HEK293 (cell line): Measurements from ENCODE around the gene OR5K2.

Experiments
- CTCF ChIA-PET: fragments of 350-600 bp; formaldehyde crosslinking; extraction: SDS; loops from one replicate; lab custom pipeline; 2021; ENCODE audit warnings: antibody characterized with exemption; lab: Yijun Ruan, JAX
- POLR2A ChIA-PET: fragments of 300-600 bp; formaldehyde crosslinking; extraction: SDS; loops from one replicate; lab custom pipeline; 2020; ENCODE audit warnings: antibody characterized with exemption, inconsistent platforms; lab: Yijun Ruan, JAX
- H3K27ac ChIP-seq: fragments of 200-500 bp; sonication (Bioruptor generic); 2 replicates; pipeline ENCODE4 v1.5.1; 2014; ENCODE audit warnings: low read depth, low read length, control low read depth, inconsistent platforms; ENCODE audit errors: extremely low read depth
- H3K36me3 ChIP-seq, 2 experiments: fragments of 200-500 bp in 1 of 2; sonication (Bioruptor generic) in 1 of 2; 1 replicate in 1 of 2; 2 replicates in 1 of 2; pipeline ENCODE4 v1.5.1; 2014 to 2017; ENCODE audit warnings: inconsistent platforms in 2 of 2, low read length in 2 of 2; ENCODE audit not compliant: control insufficient read depth in 2 of 2, insufficient read depth in 1 of 2
- H3K4me1 ChIP-seq: fragments of 200-500 bp; sonication (Bioruptor generic); 2 replicates; pipeline ENCODE4 v1.5.1; 2014; ENCODE audit warnings: mild to moderate bottlenecking, low read length, inconsistent platforms; ENCODE audit not compliant: control insufficient read depth, insufficient read depth
- H3K4me3 ChIP-seq: 2 replicates; pipeline ENCODE4 v1.5.1; 2011; ENCODE audit warnings: low read depth, mild to moderate bottlenecking, control low read depth, low read length, moderate library complexity
- H3K9me3 ChIP-seq: fragments of 200-500 bp; sonication (Bioruptor generic); 2 replicates; pipeline ENCODE4 v1.5.1; 2014; ENCODE audit warnings: low read depth, low read length, inconsistent platforms; ENCODE audit not compliant: control insufficient read depth, insufficient read depth
- HOXA7 ChIP-seq: sonication (generic); formaldehyde crosslinking; IDR thresholded peaks from 2 replicates; pipeline ENCODE4 v1.8.1; 2022; ENCODE audit warnings: missing genetic modification reagents, borderline replicate concordance
- HOXD13 ChIP-seq: sonication (generic); formaldehyde crosslinking; IDR thresholded peaks from 2 replicates; pipeline ENCODE4 v1.8.0; 2022; ENCODE audit warnings: missing genetic modification reagents, borderline replicate concordance
- IKZF3 ChIP-seq: fragments of 450-650 bp; IDR thresholded peaks from 2 replicates; pipeline ENCODE4 v1.5.0; 2018; ENCODE audit warnings: missing biosample characterization, mild to moderate bottlenecking, missing genetic modification characterization, moderate library complexity
- KLF8 ChIP-seq: fragments of 450-650 bp; formaldehyde crosslinking; IDR thresholded peaks from 2 replicates; pipeline ENCODE4 v1.5.1; 2016; ENCODE audit warnings: missing biosample characterization, missing genetic modification characterization
- PRDM10 ChIP-seq: fragments of 450-650 bp; formaldehyde crosslinking; IDR thresholded peaks from 2 replicates; pipeline ENCODE4 v1.5.1; 2016; ENCODE audit warnings: missing biosample characterization, missing genetic modification characterization
- SP7 ChIP-seq: fragments of 450-650 bp; formaldehyde crosslinking; IDR thresholded peaks from 2 replicates; pipeline ENCODE4 v1.5.1; 2016; ENCODE audit warnings: missing biosample characterization, missing genetic modification characterization
- TRIM28 ChIP-seq: IDR thresholded peaks from 2 replicates; pipeline ENCODE4 v1.6.1; 2011; ENCODE audit warnings: low read length, control low read depth, borderline replicate concordance
- ZNF133 ChIP-seq: fragments of 450-650 bp; formaldehyde crosslinking; IDR thresholded peaks from 2 replicates; pipeline ENCODE4 v1.5.1; 2016; ENCODE audit warnings: missing biosample characterization, missing genetic modification characterization
- ZNF16 ChIP-seq: fragments of 450-650 bp; formaldehyde crosslinking; IDR thresholded peaks from 2 replicates; pipeline ENCODE4 v1.5.1; 2016; ENCODE audit warnings: low read depth, missing biosample characterization, missing genetic modification characterization
- ZNF23 ChIP-seq: fragments of 450-650 bp; formaldehyde crosslinking; IDR thresholded peaks from 2 replicates; pipeline ENCODE4 v1.5.1; 2016; ENCODE audit warnings: missing biosample characterization, missing genetic modification characterization, borderline replicate concordance
- ZNF26 ChIP-seq: fragments of 450-650 bp; formaldehyde crosslinking; IDR thresholded peaks from 2 replicates; pipeline ENCODE4 v1.5.1; 2016; ENCODE audit warnings: missing biosample characterization, missing genetic modification characterization
- ZNF354C ChIP-seq: fragments of 450-650 bp; formaldehyde crosslinking; IDR thresholded peaks from 2 replicates; pipeline ENCODE4 v1.5.1; 2016; ENCODE audit warnings: missing biosample characterization, missing genetic modification characterization, low read depth, borderline replicate concordance
- ZNF362 ChIP-seq: fragments of 450-650 bp; formaldehyde crosslinking; IDR thresholded peaks from 2 replicates; pipeline ENCODE4 v1.5.1; 2016; ENCODE audit warnings: missing biosample characterization, missing genetic modification characterization
- ZNF629 ChIP-seq: fragments of 450-650 bp; formaldehyde crosslinking; IDR thresholded peaks from 2 replicates; pipeline ENCODE4 v1.5.1; 2017; ENCODE audit warnings: missing biosample characterization, missing genetic modification characterization
- ZNF677 ChIP-seq: fragments of 450-650 bp; IDR thresholded peaks from 2 replicates; pipeline ENCODE4 v1.5.0; 2018; ENCODE audit warnings: missing biosample characterization, mild to moderate bottlenecking, missing genetic modification characterization, moderate library complexity
- ZNF785 ChIP-seq: fragments of 450-650 bp; formaldehyde crosslinking; IDR thresholded peaks from 2 replicates; pipeline ENCODE4 v1.5.1; 2016; ENCODE audit warnings: missing biosample characterization, missing genetic modification characterization
- TF ChIP-seq, protein P1 (sequence below): fragments of 450-650 bp; formaldehyde crosslinking; IDR thresholded peaks from 2 replicates; pipeline ENCODE4 v1.5.1; 2016; ENCODE audit warnings: missing biosample characterization, missing genetic modification characterization
- TF ChIP-seq, protein P2 (sequence below): IDR thresholded peaks from 2 replicates; pipeline ENCODE4 v1.6.1; 2011; ENCODE audit warnings: mild to moderate bottlenecking, low read depth, low read length, borderline replicate concordance

The OR5K2 gene

DNA sequence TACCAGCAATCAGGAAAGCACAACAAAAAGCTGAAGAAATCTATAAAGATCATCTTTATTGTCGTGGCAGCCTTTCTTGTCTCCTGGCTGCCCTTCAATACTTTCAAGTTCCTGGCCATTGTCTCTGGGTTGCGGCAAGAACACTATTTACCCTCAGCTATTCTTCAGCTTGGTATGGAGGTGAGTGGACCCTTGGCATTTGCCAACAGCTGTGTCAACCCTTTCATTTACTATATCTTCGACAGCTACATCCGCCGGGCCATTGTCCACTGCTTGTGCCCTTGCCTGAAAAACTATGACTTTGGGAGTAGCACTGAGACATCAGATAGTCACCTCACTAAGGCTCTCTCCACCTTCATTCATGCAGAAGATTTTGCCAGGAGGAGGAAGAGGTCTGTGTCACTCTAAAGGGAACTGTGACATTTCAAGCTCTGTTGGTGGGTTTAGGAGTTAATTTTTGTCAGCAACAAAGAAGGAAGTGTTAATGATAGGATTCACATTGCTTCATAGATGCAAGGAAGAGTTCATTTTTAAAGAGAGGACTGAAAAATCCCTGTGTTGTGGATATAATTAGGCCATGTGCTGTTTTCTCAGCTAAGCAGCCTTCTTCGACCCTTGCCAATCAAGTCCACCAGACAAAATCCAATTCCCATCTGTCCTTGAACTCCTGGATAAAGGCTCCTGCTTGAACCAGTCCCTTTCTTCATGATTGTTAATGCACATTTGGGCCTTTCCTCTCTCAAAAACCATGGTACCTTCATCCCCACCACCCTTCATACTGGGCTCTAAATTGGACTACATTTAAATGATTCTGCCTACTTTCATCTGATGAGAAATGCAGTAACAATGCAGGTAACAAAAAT lies 35.5 kb downstream of the OR5K2 start (continued):
- no peak for TF ChIP-seq ZNF629 (tag by site-specific recombination)
- TF ChIP-seq ZNF133 = no peak
- TF ChIP-seq ZNF362 (tag by site-specific recombination) = no peak
- TF ChIP-seq ZNF16 (tag by site-specific recombination) = no peak
- no peak for TF ChIP-seq TRIM28
- TF ChIP-seq, protein P1, sequence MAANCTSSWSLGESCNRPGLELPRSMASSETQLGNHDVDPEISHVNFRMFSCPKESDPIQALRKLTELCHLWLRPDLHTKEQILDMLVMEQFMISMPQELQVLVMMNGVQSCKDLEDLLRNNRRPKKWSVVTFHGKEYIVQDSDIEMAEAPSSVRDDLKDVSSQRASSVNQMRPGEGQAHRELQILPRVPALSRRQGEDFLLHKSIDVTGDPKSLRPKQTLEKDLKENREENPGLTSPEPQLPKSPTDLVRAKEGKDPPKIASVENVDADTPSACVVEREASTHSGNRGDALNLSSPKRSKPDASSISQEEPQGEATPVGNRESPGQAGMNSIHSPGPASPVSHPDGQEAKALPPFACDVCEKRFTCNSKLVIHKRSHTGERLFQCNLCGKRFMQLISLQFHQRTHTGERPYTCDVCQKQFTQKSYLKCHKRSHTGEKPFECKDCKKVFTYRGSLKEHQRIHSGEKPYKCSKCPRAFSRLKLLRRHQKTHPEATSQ (tag by site-specific recombination) = no peak
- no peak for TF ChIP-seq KLF8 (tag by site-specific recombination)
- no peak for TF ChIP-seq ZNF785 (tag by site-specific recombination)
- TF ChIP-seq ZNF354C (tag by site-specific recombination) = no peak

GRCh38 chr3:98534168-98534567 lies 36.7 kb downstream of the OR5K2 start:
- no peaks in the 10 kb centered on the region for H3K36me3 ChIP-seq
- ChIA-PET CTCF (no interaction called here), POLR2A (no interaction called here)

DNA sequence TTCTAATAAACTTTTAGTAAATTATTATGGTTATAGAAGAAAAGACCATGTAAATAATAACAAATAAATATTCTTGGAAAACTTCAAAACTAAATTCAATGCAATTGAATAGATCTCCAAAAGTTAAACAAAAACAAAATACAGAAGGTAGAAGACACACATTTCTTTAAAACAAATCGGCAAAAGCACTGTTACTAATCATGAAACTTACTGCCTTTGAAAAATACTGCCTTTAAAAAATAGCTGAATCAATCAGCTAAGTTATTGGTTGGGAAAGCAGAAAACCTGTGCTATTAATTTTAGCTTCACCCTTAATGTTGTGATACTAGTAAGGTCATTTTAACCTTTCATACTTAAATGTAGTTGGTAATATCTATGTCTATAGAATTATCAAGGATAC lies 37.3 kb downstream of the OR5K2 start:
- TF ChIP-seq ZNF16 (tag by site-specific recombination) = no peak
- no peak for TF ChIP-seq PRDM10 (tag by site-specific recombination)
- TF ChIP-seq, all 188 proteins: peak for 0
- CTCF ChIA-PET = no interaction called here

More at GRCh38 chr3:98534168-98534567, 36.7 kb downstream of the OR5K2 start:
- Histone ChIP-seq H3K4me1 (no peaks in the 10 kb centered on the region), H3K4me3 (no peak overlapping the region), H3K27ac (no peak overlapping the region), H3K9me3 (no peaks in the 10 kb centered on the region)
- TF ChIP-seq, protein P2, sequence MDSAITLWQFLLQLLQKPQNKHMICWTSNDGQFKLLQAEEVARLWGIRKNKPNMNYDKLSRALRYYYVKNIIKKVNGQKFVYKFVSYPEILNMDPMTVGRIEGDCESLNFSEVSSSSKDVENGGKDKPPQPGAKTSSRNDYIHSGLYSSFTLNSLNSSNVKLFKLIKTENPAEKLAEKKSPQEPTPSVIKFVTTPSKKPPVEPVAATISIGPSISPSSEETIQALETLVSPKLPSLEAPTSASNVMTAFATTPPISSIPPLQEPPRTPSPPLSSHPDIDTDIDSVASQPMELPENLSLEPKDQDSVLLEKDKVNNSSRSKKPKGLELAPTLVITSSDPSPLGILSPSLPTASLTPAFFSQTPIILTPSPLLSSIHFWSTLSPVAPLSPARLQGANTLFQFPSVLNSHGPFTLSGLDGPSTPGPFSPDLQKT = no peak
- TF ChIP-seq IKZF3 (tag by site-specific recombination) (no peak), HOXD13 (CRISPR knock-in tag) (no peak), ZNF677 (no peak), HOXA7 (CRISPR knock-in tag) (no peak), ZNF26 (tag by site-specific recombination) (no peak), SP7 (tag by site-specific recombination) (no peak), ZNF23 (tag by site-specific recombination) (no peak)

More for the DNA sequence above, 37.3 kb downstream of the OR5K2 start:
- Histone ChIP-seq H3K4me1 (no peaks in the 10 kb centered on the region), H3K27ac (no peak overlapping the region), H3K9me3 (no peaks in the 10 kb centered on the region), H3K4me3 (no peak overlapping the region), H3K36me3 (no peaks in the 10 kb centered on the region)
- POLR2A ChIA-PET = no interaction called here
